IMR-90 (cell line): ENCODE data around the gene NLGN1. TPM values are rescaled to one million over a fixed set of nuclear protein-coding genes. Genes with fewer than 3 reads are reported as not detected.

Experiments used
- ATAC-seq: fragments of 200-7000 bp; cut with Tn5 transposase; 2 replicates; pipeline ENCODE4 v1.9.1; 2020; ENCODE audit warnings: low read depth, mild to moderate bottlenecking, moderate library complexity
- BruUV-seq: library from RNA; stranded (reverse); fragments of 400-500 nt; replicated peaks from 2 replicates; lab custom pipeline; 2021; lab: Mats Ljungman, UMichigan
- CTCF ChIA-PET: fragments of 300-600 bp; formaldehyde crosslinking; extraction: SDS; loops from one replicate; lab custom pipeline; 2021; ENCODE audit warnings: antibody characterized with exemption; lab: Yijun Ruan, JAX
- POLR2A ChIA-PET: fragments of 300-600 bp; sonication (Branson Sonifier 250); formaldehyde crosslinking; loops from one replicate; lab custom pipeline; 2022; ENCODE audit warnings: antibody characterized with exemption; ENCODE audit not compliant: unreplicated experiment; lab: Charles Lee
- DNase-seq: peaks from one replicate; pipeline ENCODE4 v3.0.0; 2013
- H2AFZ ChIP-seq: replicated peaks from 2 replicates; pipeline ENCODE3; 2013; ENCODE audit warnings: low read length, mild to moderate bottlenecking; ENCODE audit not compliant: poor library complexity
- H2AK5ac ChIP-seq: 2 replicates; pipeline ENCODE4 v1.6.1; 2013; ENCODE audit warnings: low read depth, low read length, inconsistent platforms
- H2AK9ac ChIP-seq: replicated peaks from 2 replicates; pipeline ENCODE3; 2013; ENCODE audit warnings: mild to moderate bottlenecking, low read depth, low read length, moderate library complexity; ENCODE audit not compliant: poor library complexity
- H2BK120ac ChIP-seq: 2 replicates; pipeline ENCODE4 v1.6.1; 2013; ENCODE audit warnings: low read depth, low read length, inconsistent platforms
- H2BK15ac ChIP-seq: 3 replicates; pipeline ENCODE4 v1.6.1; 2013; ENCODE audit warnings: low read depth, low read length, inconsistent platforms
- H2BK20ac ChIP-seq: 2 replicates; pipeline ENCODE4 v1.6.1; 2013; ENCODE audit warnings: low read depth, mild to moderate bottlenecking, inconsistent platforms, low read length, moderate library complexity
- H2BK5ac ChIP-seq: 2 replicates; pipeline ENCODE4 v1.6.1; 2013; ENCODE audit warnings: mild to moderate bottlenecking, low read depth, low read length, inconsistent platforms; ENCODE audit not compliant: poor library complexity, severe bottlenecking
- H3K14ac ChIP-seq: replicated peaks from 2 replicates; pipeline ENCODE4 v1.6.1; 2013; ENCODE audit warnings: low read depth, low read length, inconsistent platforms
- H3K18ac ChIP-seq: 2 replicates; pipeline ENCODE4 v1.6.1; 2013; ENCODE audit warnings: low read depth, low read length, control low read depth
- H3K23ac ChIP-seq: 2 replicates; pipeline ENCODE4 v1.6.1; 2013; ENCODE audit warnings: low read depth, low read length, inconsistent platforms
- H3K27ac ChIP-seq: 2 replicates; pipeline ENCODE4 v1.5.1; 2013; ENCODE audit warnings: mild to moderate bottlenecking, control low read depth, low read length; ENCODE audit not compliant: insufficient read depth
- H3K27me3 ChIP-seq: 2 replicates; pipeline ENCODE4 v1.6.1; 2013; ENCODE audit warnings: low read length; ENCODE audit not compliant: control insufficient read depth, insufficient read depth
- H3K36me3 ChIP-seq: 2 replicates; pipeline ENCODE4 v1.6.1; 2013; ENCODE audit warnings: low read length, mixed read lengths; ENCODE audit not compliant: control insufficient read depth, insufficient read depth
- H3K4ac ChIP-seq: 2 replicates; pipeline ENCODE4 v1.6.1; 2013; ENCODE audit warnings: low read depth, low read length, inconsistent platforms
- H3K4me1 ChIP-seq: 2 replicates; pipeline ENCODE4 v1.6.1; 2013; ENCODE audit warnings: low read length, mixed read lengths; ENCODE audit not compliant: control insufficient read depth, insufficient read depth
- H3K4me2 ChIP-seq: 2 replicates; pipeline ENCODE4 v1.6.1; 2013; ENCODE audit warnings: low read depth, mild to moderate bottlenecking, control low read depth, low read length, moderate library complexity
- H3K4me3 ChIP-seq: 2 replicates; pipeline ENCODE4 v1.5.1; 2013; ENCODE audit warnings: low read depth, mild to moderate bottlenecking, control low read depth, low read length, moderate library complexity; ENCODE audit not compliant: insufficient read depth
- H3K56ac ChIP-seq: 2 replicates; pipeline ENCODE4 v1.6.1; 2013; ENCODE audit warnings: low read length, inconsistent platforms; ENCODE audit not compliant: insufficient read depth; ENCODE audit errors: extremely low read depth
- H3K79me1 ChIP-seq, 2 experiments: 2 replicates each; pipeline ENCODE4 v1.6.1; 2013; ENCODE audit warnings: low read length in 2 of 2, inconsistent platforms in 1 of 2, low read depth in 1 of 2
- H3K9ac ChIP-seq: 2 replicates; pipeline ENCODE4 v1.6.1; 2013; ENCODE audit warnings: low read depth, low read length, control low read depth
- H3K9me1 ChIP-seq: 2 replicates; pipeline ENCODE4 v1.6.1; 2013; ENCODE audit warnings: low read length, inconsistent platforms; ENCODE audit not compliant: insufficient read depth
- H3K9me3 ChIP-seq: 2 replicates; pipeline ENCODE4 v1.6.1; 2013; ENCODE audit warnings: low read length; ENCODE audit not compliant: control insufficient read depth, insufficient read depth
- H4K20me1 ChIP-seq: 2 replicates; pipeline ENCODE4 v1.6.1; 2013; ENCODE audit warnings: low read length, inconsistent platforms; ENCODE audit not compliant: insufficient read depth
- H4K5ac ChIP-seq: 2 replicates; pipeline ENCODE4 v1.6.1; 2013; ENCODE audit warnings: mild to moderate bottlenecking, low read depth, low read length, control low read depth
- H4K8ac ChIP-seq, 2 experiments: 2 replicates each; pipeline ENCODE4 v1.6.1; 2013; ENCODE audit warnings: low read depth in 2 of 2, low read length in 2 of 2, control low read depth in 1 of 2, inconsistent platforms in 1 of 2
- H4K91ac ChIP-seq: 2 replicates; pipeline ENCODE4 v1.6.1; 2013; ENCODE audit warnings: low read depth, low read length, inconsistent platforms; ENCODE audit not compliant: insufficient read depth
- CHD1 ChIP-seq: IDR thresholded peaks from 2 replicates; pipeline ENCODE4 v1.6.1; 2012; ENCODE audit warnings: low read depth, low read length, improper control_type of control experiment
- ELK1 ChIP-seq: fragments of 150-350 bp; IDR thresholded peaks from 2 replicates; pipeline ENCODE4 v1.6.1; 2016; ENCODE audit warnings: low read depth, mild to moderate bottlenecking, low read length, moderate library complexity, borderline replicate concordance
- MAFK ChIP-seq: IDR thresholded peaks from 2 replicates; pipeline ENCODE4 v1.6.1; 2012; ENCODE audit warnings: low read depth, low read length, improper control_type of control experiment
- NFE2L2 ChIP-seq: fragments of 150-350 bp; IDR thresholded peaks from 2 replicates; pipeline ENCODE4 v1.6.1; 2016; ENCODE audit warnings: low read depth, mild to moderate bottlenecking, low read length
- POLR2A ChIP-seq: IDR thresholded peaks from 2 replicates; pipeline ENCODE4 v1.6.1; 2012; ENCODE audit warnings: mild to moderate bottlenecking, low read depth, low read length
- RCOR1 ChIP-seq: IDR thresholded peaks from 2 replicates; pipeline ENCODE4 v1.6.1; 2012; ENCODE audit warnings: mild to moderate bottlenecking, low read length, improper control_type of control experiment; ENCODE audit not compliant: insufficient replicate concordance
- SMC3 ChIP-seq: fragments of 150-350 bp; IDR thresholded peaks from 2 replicates; pipeline ENCODE4 v1.6.1; 2016; ENCODE audit warnings: low read depth, mild to moderate bottlenecking, antibody characterized with exemption, low read length, moderate library complexity
- USF2 ChIP-seq: fragments of 150-350 bp; IDR thresholded peaks from 2 replicates; pipeline ENCODE4 v1.6.1; 2017; ENCODE audit warnings: mild to moderate bottlenecking, antibody characterized with exemption, low read length, low read depth
- WGBS, 2 experiments: methylation state at CpG; one replicate each; pipeline versions ENCODE4 v1.1.5 to v1.1.7; 2013; ENCODE audit warnings: missing lambda C conversion rate in 2 of 2; ENCODE audit not compliant: insufficient read length in 1 of 2; ENCODE audit errors: extremely low coverage in 2 of 2; 5-methylcytosine and 5-hydroxymethylcytosine counted together
- dilution Hi-C: fragments of 300-500 bp; cut with HindIII; formaldehyde crosslinking; loops from one replicate; pipeline ENCODE4 v1.14.3; 2018; ENCODE audit warnings: low sequenced_read_pairs; ENCODE audit not compliant: unreplicated experiment
- in situ Hi-C: fragments of 300-500 bp; cut with MboI; formaldehyde crosslinking; loops from 3 replicates; pipeline ENCODE4 v1.14.3; 2019; ENCODE audit warnings: low sequenced_read_pairs, inconsistent platforms, mixed read lengths
- intact Hi-C: fragments of 100-400 bp; cut with micrococcal nuclease; formaldehyde crosslinking; loops from 2 replicates; pipeline ENCODE4 v1.10.0; 2022
- polyA plus RNA-seq, 3 experiments: library from polyadenylated mRNA; depleted of rRNA; stranded (reverse); fragments of >200 nt; gene quantifications; 2 replicates each; pipeline ENCODE4 v1.2.3, GENCODE V29; 2012; ENCODE audit warnings: low replicate concordance in 1 of 3
- total RNA-seq: library from RNA; depleted of rRNA; stranded (reverse); fragments of >200 nt; gene quantifications from 2 replicates; pipeline ENCODE4 v1.2.3, GENCODE V29; 2012

NLGN1 gene
- total and polyA plus RNA-seq, 2 of the 4 experiments (the other 2 are of a cell fraction), result 1.8 to 12.5 TPM

GRCh38 chr3:173399044-173399443, 1.5 kb downstream of the NLGN1 start:
- no peak overlapping the region for H3K27ac ChIP-seq
- H3K23ac ChIP-seq, result no peak overlapping the region
- H2BK15ac ChIP-seq, result no peak overlapping the region
- peaks cover 3% of the 10 kb centered on the region; the same call in 1 of the 2 replicates for H3K27me3 ChIP-seq
- WGBS, 2 experiments, result no CpG with 5 or more reads among the region's 1 CpG
- H3K4ac ChIP-seq, result no peak overlapping the region
- no peak overlapping the region for H3K4me3 ChIP-seq
- H2AK9ac ChIP-seq, result no peak overlapping the region
- no TSS peak for BruUV-seq
- H3K79me1 ChIP-seq, result no peaks in the 10 kb centered on the region
- no peak overlapping the region for H2BK20ac ChIP-seq
- ATAC-seq, result no peak
- no peak overlapping the region for H3K18ac ChIP-seq
- H2AK5ac ChIP-seq, result no peak overlapping the region
- TF ChIP-seq POLR2A (no peak), SMC3 (no peak), USF2 (no peak), RCOR1 (no peak), MAFK (no peak), CHD1 (no peak), ELK1 (no peak), NFE2L2 (no peak)
- H3K4me2 ChIP-seq, result no peak overlapping the region
- no peaks in the 10 kb centered on the region for H4K20me1 ChIP-seq
- no peak overlapping the region for H3K9ac ChIP-seq
- intact Hi-C loops (loop anchor here (5.0 to 10.0 kb wide), 2 partner anchors 336 to 968 kb away; no protein-coding TSS in a partner anchor), dilution Hi-C loops (no loop called here), in situ Hi-C loops (no loop called here)
- no peaks in the 10 kb centered on the region for H3K36me3 ChIP-seq
- no peaks in the 10 kb centered on the region; the same call in 1 of the 2 replicates for H3K9me1 ChIP-seq
- H3K4me1 ChIP-seq, result 0 out of 2 replicates have a peak, but pooled peaks cover 3% of the 10 kb centered on the region
- H2BK120ac ChIP-seq, result no peak overlapping the region
- H2BK5ac ChIP-seq, result no peak overlapping the region
- H3K56ac ChIP-seq, result no peak overlapping the region
- no peak overlapping the region for H4K5ac ChIP-seq
- H4K91ac ChIP-seq, result no peak overlapping the region
- DNase-seq, result no peak
- no peak overlapping the region for H3K14ac ChIP-seq
- POLR2A ChIA-PET, result no interaction called here
- no peaks in the 10 kb centered on the region for H3K9me3 ChIP-seq
- CTCF ChIA-PET, result interaction anchor here (0.6 kb wide), 1 partner anchor 9 kb away, joined by 4 read pairs; no protein-coding TSS in a partner anchor
- no peak overlapping the region for H4K8ac ChIP-seq
- no peak overlapping the region for H2AFZ ChIP-seq
